ENCODE data around the gene POT1. TPM values are rescaled to one million over a fixed set of nuclear protein-coding genes. Genes with fewer than 3 reads are reported as not detected.

Gene POT1
- total RNA-seq, 4 donors from 2014 or later: 13.8 to 91.6 (median 23.5) TPM

DNA sequence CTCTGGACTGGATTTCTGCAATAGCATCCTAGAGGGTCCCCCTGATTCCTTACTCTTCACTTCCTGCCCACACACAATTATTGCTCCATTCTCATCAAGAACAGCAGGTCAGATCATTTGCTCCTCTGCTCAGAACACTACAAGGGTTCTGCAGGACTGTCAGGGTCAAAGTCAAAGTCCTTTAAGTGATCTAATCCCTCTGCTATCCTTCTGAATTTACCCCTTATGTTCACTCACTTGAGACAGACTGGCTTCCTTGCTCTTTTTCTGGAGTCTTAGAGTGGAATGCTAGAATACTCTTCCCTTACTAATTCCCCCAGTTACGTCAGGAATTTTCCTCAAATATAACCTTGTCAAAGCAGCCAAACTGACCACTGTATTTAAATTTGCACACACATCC is 7.5 kb upstream of the POT1 start:
- Histone ChIP-seq H3K36me3 (no peaks in the 10 kb centered on the region), H3K4me3 (no peak overlapping the region), H3K4me1 (no peaks in the 10 kb centered on the region), H3K9me3 (no peaks in the 10 kb centered on the region), H3K27ac (no peak overlapping the region), H3K27me3 (no peaks in the 10 kb centered on the region)
- intact Hi-C loops (cut with DNase I; ENCODE audit: low total_unique reads): no loop called here
- DNase-seq: no peak
- TF ChIP-seq, protein P1, sequence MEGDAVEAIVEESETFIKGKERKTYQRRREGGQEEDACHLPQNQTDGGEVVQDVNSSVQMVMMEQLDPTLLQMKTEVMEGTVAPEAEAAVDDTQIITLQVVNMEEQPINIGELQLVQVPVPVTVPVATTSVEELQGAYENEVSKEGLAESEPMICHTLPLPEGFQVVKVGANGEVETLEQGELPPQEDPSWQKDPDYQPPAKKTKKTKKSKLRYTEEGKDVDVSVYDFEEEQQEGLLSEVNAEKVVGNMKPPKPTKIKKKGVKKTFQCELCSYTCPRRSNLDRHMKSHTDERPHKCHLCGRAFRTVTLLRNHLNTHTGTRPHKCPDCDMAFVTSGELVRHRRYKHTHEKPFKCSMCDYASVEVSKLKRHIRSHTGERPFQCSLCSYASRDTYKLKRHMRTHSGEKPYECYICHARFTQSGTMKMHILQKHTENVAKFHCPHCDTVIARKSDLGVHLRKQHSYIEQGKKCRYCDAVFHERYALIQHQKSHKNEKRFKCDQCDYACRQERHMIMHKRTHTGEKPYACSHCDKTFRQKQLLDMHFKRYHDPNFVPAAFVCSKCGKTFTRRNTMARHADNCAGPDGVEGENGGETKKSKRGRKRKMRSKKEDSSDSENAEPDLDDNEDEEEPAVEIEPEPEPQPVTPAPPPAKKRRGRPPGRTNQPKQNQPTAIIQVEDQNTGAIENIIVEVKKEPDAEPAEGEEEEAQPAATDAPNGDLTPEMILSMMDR (IDR thresholded peaks at IDR 0.05): no peak
- TF ChIP-seq POLR2A (IDR thresholded peaks at IDR 0.05): no peak

DNA sequence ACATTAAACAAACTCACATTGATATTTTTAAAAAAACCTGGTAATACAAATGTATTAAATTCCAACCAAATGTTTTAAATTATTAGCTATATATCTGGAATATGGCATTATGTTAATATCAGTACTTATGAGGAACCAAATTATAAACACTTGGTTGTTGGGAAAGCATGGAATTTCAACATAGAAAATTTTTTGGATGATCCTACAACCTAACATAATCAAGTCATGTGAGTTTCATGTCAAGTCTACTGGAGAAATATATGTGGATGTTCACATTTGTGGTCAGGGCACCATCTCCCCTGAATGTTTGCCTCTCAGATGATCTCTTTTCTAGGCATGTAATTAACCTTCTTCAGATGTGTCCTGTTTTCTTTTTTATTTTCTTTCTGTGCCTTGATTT is 5.2 kb upstream of the POT1 start:
- TF ChIP-seq, protein P1 (IDR thresholded peaks at IDR 0.05): no peak
- Histone ChIP-seq H3K36me3 (no peaks in the 10 kb centered on the region), H3K27ac (no peak overlapping the region), H3K9me3 (no peaks in the 10 kb centered on the region), H3K4me3 (no peak overlapping the region), H3K27me3 (no peaks in the 10 kb centered on the region), H3K4me1 (no peaks in the 10 kb centered on the region)
- intact Hi-C loops (cut with DNase I; ENCODE audit: low total_unique reads): no loop called here
- DNase-seq: no peak

GRCh38 chr7:124930655-124931597 is 1.3 kb upstream of the POT1 start:
- Histone ChIP-seq H3K36me3 (no peaks in the 10 kb centered on the region), H3K27me3 (no peaks in the 10 kb centered on the region), H3K9me3 (no peaks in the 10 kb centered on the region), H3K4me1 (no peaks in the 10 kb centered on the region), H3K4me3 (no peak overlapping the region), H3K27ac (peak overlapping the region in 1 of 2 donors; percentile 93)
- intact Hi-C loops (cut with DNase I; ENCODE audit: low total_unique reads): no loop called here
- DNase-seq: no peak
- TF ChIP-seq POLR2A (IDR thresholded peaks at IDR 0.05): no peak
- TF ChIP-seq, protein P1 (IDR thresholded peaks at IDR 0.05): no peak

DNA sequence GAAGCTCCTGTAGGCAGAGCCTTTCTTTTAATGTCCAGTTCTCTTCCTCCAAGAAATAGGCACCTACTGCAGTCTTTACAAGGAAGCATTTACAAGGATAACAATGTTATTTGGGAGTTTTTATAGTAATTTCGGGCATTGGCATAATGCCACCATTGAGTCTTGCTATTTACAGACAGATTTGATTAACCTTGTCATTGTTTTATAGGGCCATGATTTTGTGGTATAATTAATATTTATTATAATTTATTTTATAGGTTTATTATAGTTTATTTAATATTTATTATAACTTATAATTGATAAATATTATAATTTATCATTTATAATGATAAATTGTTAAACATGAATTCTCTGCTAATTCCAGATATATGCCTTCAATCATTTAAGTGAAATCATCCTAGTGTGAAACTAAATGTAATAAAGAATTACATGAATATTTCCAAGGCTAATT is 573 bp upstream of the POT1 start:
- Histone ChIP-seq H3K4me1 (no peaks in the 10 kb centered on the region), H3K27ac (peak overlapping the region; percentile 81 to 93), H3K4me3 (peak overlapping the region; percentile 46 to 83), H3K9me3 (no peaks in the 10 kb centered on the region), H3K27me3 (no peaks in the 10 kb centered on the region), H3K36me3 (no peaks in the 10 kb centered on the region)
- intact Hi-C loops (cut with DNase I; ENCODE audit: low total_unique reads): no loop called here
- TF ChIP-seq, protein P1 (IDR thresholded peaks at IDR 0.05): no peak
- TF ChIP-seq POLR2A (IDR thresholded peaks at IDR 0.05): no peak
- no peak for DNase-seq

GRCh38 chr7:124924906-124925305 is 4.7 kb downstream of the POT1 start:
- intact Hi-C loops (cut with DNase I; ENCODE audit: low total_unique reads): no loop called here
- TF ChIP-seq POLR2A (IDR thresholded peaks at IDR 0.05): no peak
- TF ChIP-seq, protein P1 (IDR thresholded peaks at IDR 0.05): no peak

More at GRCh38 chr7:124924906-124925305, 4.7 kb downstream of the POT1 start:
- no peaks in the 10 kb centered on the region for H3K36me3 ChIP-seq
- H3K27ac ChIP-seq: no peak overlapping the region
- H3K4me3 ChIP-seq: no peak overlapping the region
- no peaks in the 10 kb centered on the region for H3K4me1 ChIP-seq
- H3K27me3 ChIP-seq: no peaks in the 10 kb centered on the region
- no peaks in the 10 kb centered on the region for H3K9me3 ChIP-seq
- DNase-seq: no peak
